ENCODE results near the gene ABHD1.
"Not testable (repeated sequence)": the region's sequence is repeated elsewhere in the genome, so short reads cannot be mapped to it uniquely, and the experiment has no call there.

Gene ABHD1

DNA sequence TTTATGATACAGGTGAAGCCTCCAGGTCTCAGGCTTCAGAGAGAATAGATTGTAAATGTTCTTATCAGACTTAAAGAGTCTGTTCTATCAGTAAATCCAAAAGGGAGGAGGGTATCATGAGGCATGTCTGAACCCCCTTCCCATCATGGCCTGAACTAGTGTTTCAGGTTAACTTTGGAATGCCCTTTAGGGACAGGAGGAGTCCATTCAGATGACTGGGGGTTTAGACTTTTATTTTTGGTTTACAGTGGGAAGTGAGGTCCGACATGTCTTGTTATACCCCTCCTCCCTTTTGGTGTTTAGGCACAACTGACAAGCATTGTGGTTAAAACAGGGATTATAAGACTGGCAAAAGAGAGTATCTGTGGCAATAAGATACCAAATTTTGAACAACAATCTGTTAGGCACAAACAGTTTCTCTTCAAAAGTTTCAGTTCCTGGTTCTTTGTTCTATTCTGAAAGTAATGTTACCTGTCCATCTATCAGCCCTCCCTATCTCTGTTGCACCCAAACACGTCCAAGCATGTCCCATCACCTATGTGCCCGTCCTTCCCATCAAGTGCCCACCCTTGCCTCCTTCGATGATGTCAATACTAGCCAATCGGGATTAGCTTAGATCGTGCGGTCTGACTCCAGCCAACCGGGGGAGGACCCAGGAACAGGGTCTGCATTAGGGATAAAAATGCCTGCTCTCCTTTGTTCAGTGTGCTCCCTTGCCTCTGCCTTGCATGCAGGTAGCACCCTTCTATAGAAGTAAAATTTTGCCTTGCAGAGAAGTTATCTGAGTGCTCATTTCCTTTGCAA, 41.5 kb downstream of the ABHD1 start:
- DNase-seq (ENCODE audit: low read depth in 2 of 2): no peak

DNA sequence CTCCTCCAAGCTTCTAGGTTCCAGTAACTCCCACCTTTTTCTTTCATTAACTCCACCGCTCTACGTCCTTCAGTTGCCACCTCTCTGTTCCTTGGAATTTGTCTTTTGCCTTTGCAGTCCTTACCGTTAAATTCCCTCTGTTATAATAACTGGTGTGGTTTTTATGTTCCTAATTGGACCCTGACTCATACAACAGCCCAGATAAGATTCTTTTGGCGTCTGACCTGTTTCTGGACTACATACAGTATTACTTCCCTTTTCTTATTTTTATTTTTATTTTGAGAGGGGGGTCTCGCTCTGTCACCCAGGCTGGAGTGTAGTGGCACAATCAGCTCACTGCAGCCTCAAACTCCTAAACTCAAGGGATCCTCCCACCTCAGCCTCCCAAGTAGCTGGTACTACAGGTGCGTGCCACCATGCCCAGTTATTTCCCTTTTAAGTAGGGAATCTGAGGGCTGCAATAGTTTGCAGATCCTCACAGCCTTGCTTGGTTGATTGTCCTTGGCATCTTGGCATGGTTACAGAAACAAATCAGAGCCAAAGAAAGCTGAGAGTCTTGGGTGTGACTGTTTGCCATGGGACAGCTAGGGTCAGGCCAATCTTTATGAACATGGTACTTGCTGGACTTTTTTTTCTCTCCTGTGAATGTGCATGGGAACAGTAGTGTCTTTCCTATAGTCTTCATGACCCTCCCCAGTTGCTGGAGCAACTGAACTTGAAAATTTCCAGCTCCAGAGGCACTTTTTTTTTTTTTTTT, 47.1 kb downstream of the ABHD1 start:
- no peak for DNase-seq (ENCODE audit: low read depth in 2 of 2)

DNA sequence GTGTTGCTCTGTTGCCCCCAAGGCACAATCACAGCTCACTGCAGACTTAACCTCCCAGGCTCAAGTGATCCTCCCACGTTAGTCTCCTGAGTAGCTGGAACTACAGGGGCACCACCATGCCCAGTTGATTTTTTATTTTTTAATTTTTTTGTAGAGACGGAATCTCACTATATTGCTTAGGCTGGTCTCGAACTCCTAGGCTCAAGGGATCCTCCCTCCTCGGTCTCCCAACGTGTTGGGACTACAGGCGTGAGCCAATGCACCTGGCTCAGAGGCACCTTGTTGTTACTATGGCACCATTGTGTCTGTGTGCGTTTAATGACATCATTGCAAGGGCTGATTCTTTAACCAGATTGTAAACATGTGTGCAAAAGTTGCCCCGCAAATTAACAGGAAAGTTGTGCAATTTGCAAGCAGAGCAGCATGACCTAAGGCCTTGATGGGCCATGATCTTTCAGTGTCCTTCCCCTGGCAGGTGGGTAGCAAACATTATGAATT, 47.8 kb downstream of the ABHD1 start:
- DNase-seq (ENCODE audit: low read depth in 2 of 2): no peak

DNA sequence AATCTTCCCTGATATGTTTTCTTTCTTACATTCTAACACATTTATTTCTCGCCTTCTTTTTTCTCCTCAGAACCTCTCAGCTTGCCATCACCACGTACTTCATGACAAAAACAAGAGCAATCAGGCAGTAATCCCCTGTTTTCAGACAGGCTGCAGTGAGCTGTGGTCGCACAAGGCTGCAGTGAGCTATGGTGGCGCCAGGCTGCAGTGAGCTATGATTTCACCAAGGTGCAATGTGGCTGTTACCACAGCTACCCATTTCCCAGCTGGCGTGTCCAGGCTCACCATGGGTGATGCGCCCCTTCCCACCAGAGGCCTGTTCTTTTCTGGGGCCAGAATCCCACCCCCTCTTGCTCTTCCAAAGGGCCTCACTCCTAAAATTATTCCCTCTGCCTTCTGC, 51.0 kb downstream of the ABHD1 start:
- no peak for DNase-seq (ENCODE audit: low read depth in 2 of 2)

DNA sequence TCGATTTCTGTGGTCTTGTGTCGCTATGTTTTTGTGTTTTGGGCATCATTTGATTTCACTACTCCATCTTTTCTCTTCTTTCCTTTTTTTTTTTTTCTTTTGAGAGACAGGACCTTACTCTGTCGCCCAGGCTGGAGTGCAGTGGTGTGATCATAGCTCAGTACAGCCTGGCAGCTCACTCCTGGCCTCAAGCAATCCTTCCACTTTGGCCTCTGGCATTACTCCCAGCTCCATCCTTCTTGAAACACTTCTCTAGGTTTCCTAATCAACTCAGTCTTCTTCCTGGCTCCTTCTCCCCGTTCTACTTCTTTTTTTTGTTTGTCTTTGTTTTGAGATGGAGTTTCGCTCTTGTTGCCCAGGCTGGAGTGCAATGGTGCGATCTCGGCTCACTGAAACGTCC, 51.7 kb downstream of the ABHD1 start:
- no peak for DNase-seq (ENCODE audit: low read depth in 2 of 2)

DNA sequence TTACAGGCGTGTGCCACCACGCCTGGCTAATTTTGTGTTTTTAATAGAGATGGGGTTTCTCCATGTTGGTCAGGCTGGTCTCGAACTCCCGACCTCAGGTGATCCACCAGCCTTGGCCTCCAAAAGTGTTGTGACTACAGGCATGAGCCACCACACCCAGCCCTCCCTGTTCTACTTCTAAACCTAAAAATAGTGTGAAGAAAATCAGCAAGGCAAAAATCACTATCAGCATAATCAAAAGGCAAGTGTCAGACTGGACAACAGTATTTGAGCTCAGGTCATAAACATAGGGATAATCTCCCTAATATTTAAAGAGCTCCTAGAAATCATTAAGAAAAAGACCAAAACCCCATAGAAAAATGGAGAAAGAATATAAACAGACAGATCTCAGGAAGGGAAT, 52.2 kb downstream of the ABHD1 start:
- not testable (repeated sequence) for DNase-seq (ENCODE audit: low read depth in 2 of 2)

DNA sequence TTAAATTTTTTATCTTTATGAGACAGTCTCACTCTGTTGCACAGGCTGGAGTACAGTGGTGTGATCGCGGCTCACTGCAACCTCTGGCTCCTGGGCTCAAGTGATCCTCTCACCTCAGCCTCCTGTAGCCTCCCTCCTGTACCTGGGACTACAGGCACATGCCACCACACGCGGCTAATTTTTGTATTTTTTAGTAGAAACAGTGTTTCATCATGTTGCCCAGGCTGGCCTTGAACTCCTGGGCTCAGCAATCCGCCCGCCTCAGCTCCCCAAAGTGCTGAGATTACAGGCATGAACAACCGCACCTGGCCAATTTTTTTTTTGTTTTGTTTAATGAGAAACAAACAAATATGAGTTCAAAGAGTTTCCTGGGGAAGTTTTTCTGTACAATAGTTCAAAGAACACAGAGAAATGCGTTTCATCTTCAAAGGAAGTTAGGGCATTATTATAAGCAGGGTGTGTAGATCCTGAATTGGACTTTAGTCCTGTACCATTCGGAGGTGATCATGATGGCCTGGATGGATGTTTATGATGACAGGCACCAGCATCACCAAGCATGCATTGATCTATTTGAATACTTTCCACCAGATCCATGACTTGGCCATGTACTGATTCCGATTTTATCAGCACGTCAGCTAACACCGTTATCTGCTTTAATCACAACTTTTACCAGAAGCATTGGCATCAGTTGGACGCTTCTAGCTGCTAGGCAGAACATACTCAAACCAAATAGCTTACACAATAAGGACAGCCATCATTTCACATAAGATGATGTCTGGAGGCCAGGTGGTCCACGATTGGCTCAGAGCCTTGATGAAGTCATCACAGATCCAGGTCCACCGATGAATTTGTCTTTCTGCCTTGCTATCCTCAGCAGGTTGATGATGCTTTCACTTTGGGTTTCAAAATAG, 54.1 kb downstream of the ABHD1 start:
- no peak for DNase-seq (ENCODE audit: low read depth in 2 of 2)

DNA sequence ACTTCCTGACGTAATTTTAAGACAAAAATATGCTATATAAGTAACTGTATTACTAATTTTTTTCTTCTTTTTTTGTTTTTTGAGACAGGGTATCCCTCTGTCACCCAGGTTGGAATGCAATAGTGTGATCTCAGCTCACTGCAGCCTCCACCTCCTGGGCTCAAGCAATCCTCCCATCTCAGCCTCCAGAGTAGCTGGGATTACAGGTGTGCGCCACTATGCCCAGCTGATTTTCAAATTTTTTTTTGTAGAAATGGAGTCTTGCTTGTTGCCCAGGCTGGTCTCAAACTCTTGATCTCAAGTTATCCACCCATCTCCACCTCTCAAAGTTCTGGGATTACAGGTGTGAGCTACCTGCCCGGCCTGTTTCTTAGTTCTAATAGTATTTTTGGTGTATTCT, 54.9 kb downstream of the ABHD1 start:
- DNase-seq (ENCODE audit: low read depth in 2 of 2): no peak

DNA sequence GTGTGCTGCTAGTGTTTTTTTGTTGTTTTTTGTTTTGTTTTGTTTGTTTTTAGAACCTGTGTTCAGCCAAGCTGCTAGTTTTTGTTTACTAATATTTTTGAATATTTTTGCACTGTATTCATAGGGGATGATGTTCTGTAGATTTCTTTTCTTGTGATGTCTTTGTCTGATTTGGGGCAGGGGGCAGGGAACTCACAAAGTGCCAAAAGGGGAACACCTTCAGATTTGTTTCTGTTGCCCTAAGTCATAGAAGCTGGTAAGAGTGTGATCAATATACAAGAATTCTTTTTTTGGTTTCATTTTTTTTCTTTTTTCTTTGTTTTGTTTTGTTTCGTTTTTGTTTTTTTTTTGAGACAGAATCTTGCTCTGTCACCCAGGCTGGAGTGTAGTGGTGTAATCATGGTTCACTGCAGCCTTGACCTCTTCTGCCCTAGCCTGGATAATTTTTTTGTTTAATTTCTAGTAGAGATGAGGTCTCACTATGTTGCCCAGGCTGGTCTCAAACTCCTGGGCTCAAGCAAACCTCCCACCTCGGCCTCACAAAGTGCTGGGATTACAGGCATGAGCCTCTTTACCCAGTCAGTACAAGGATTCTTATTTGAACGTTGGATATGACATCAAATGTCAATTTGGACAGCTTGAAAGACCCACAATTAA, 55.9 kb downstream of the ABHD1 start:
- no peak for DNase-seq (ENCODE audit: low read depth in 2 of 2)

Measured in fibroblast of skin of left quadriceps (primary cell).